K562 (cell line): ENCODE data around the gene NMNAT1. TPM values are rescaled to one million over a fixed set of nuclear protein-coding genes. Genes with fewer than 3 reads are reported as not detected.

ENCODE experiments used
- ATF7 ChIP-seq: fragments of 450-650 bp; IDR thresholded peaks from 2 replicates; pipeline ENCODE4 v1.7.1; 2014; ENCODE audit warnings: mild to moderate bottlenecking, moderate library complexity
- BCL6 ChIP-seq: fragments of 250-450 bp; sonication (Bioruptor Pico); IDR thresholded peaks from 2 replicates; pipeline ENCODE4 v1.4.0; 2020
- HNRNPH1 ChIP-seq: fragments of 200-400 bp; formaldehyde crosslinking; optimal IDR thresholded peaks from 2 replicates; pipeline ENCODE3; 2017; ENCODE audit warnings: low read depth, mild to moderate bottlenecking, low read length, moderate library complexity
- REST ChIP-seq, 2 experiments: fragments of 450-650 bp; formaldehyde crosslinking in 1 of 2; IDR thresholded peaks; 2 replicates each; pipeline versions ENCODE4 v1.4.0 to v1.6.1; 2014 to 2020; ENCODE audit warnings: mild to moderate bottlenecking in 2 of 2, borderline replicate concordance in 1 of 2, low read depth in 1 of 2
- SNAPC5 ChIP-seq: fragments of 250-450 bp; sonication (Bioruptor Pico); IDR thresholded peaks from 2 replicates; pipeline ENCODE4 v1.8.0; 2021; ENCODE audit warnings: moderate library complexity, mild to moderate bottlenecking, inconsistent platforms
- TAF9B ChIP-seq: fragments of 450-650 bp; IDR thresholded peaks from 2 replicates; pipeline ENCODE4 v1.6.1; 2018; ENCODE audit warnings: mild to moderate bottlenecking; ENCODE audit not compliant: partially characterized antibody
- YBX1 ChIP-seq: fragments of 450-650 bp; IDR thresholded peaks from 2 replicates; pipeline ENCODE4 v1.7.1; 2016; ENCODE audit warnings: mild to moderate bottlenecking
- ZNF384 ChIP-seq: IDR thresholded peaks from 2 replicates; pipeline ENCODE4 v1.6.1; 2012; ENCODE audit warnings: low read depth, low read length, improper control_type of control experiment
- ZNF444 ChIP-seq: fragments of 250-450 bp; sonication (Bioruptor Pico); IDR thresholded peaks from 2 replicates; pipeline ENCODE4 v1.4.0; 2020; ENCODE audit warnings: mild to moderate bottlenecking, moderate library complexity
- ZNF589 ChIP-seq: fragments of 200-800 bp; sonication (Bioruptor generic); IDR thresholded peaks from 2 replicates; pipeline ENCODE4 v1.6.1; 2016; ENCODE audit warnings: low read depth, missing genetic modification characterization, missing compliant biosample characterization
- ZNF609 ChIP-seq: sonication (generic); formaldehyde crosslinking; IDR thresholded peaks from 2 replicates; pipeline ENCODE4 v1.8.1; 2023; ENCODE audit warnings: missing genetic modification reagents, mild to moderate bottlenecking, borderline replicate concordance
- polyA plus RNA-seq, 8 experiments: library from polyadenylated mRNA; depleted of rRNA in 4 of 8; stranded (reverse) in 5 of 8; unstranded in 3 of 8; fragments of >200 nt; fragmentation: Nextera tagmentation in 2 of 8; fragmentation: Illumina TruSeq in 1 of 8; extraction: Ambion mirVana in 2 of 8; extraction: Trizol in 1 of 8; gene quantifications; 2 replicates each; pipeline versions ENCODE4 v1.2.1 to v1.2.3, GENCODE V29; 2011 to 2014; ENCODE audit warnings: inconsistent platforms in 1 of 8, missing spikeins in 1 of 8
- total RNA-seq, 7 experiments: library from RNA; depleted of rRNA in 6 of 7; stranded (reverse); fragments of >200 nt in 6 of 7; fragmentation: Illumina TruSeq in 2 of 7; extraction: Trizol in 2 of 7; gene quantifications; 2 replicates each; pipeline versions ENCODE4 v1.2.1 to v1.2.3, GENCODE V29; 2011 to 2021; ENCODE audit warnings: low replicate concordance in 1 of 7

Gene NMNAT1
- total and polyA plus RNA-seq, 9 of the 15 experiments (the other 6 are each of a cell fraction or from before 2014, with no cell fraction given), result 5.1 to 14.6 (median 12.1) TPM

- TF ChIP-seq ZNF609, result no peak
- no peak for TF ChIP-seq TAF9B
- TF ChIP-seq REST (IDR thresholded peaks at IDR 0.05; ENCODE audit: borderline replicate concordance), result no peak
- TF ChIP-seq REST (CRISPR knock-in tag; IDR thresholded peaks at IDR 0.05; ENCODE audit: low read depth), result no peak
- TF ChIP-seq ATF7, result no peak
- TF ChIP-seq ZNF589 (CRISPR knock-in tag), result no peak
- TF ChIP-seq ZNF384, result no peak
- TF ChIP-seq BCL6 (CRISPR knock-in tag), result no peak
- no peak for TF ChIP-seq HNRNPH1
- TF ChIP-seq ZNF444 (CRISPR knock-in tag), result no peak
- TF ChIP-seq YBX1, result no peak
- no peak for TF ChIP-seq SNAPC5 (CRISPR knock-in tag)
Observed at GRCh38 chr1:9927259-9927658, 16.0 kb upstream of the NMNAT1 start (continued).
